SK-N-SH (cell line): ENCODE results near the gene SALL3.

Experiments used
- CTCF ChIP-seq: fragments of 200-600 bp; sonication (generic); IDR thresholded peaks from 2 replicates; pipeline ENCODE4 v1.6.1; 2017; ENCODE audit warnings: antibody characterized with exemption, mild to moderate bottlenecking, moderate library complexity
- FOXM1 ChIP-seq: IDR thresholded peaks from 2 replicates; pipeline ENCODE4 v1.4.0; 2012; ENCODE audit warnings: low read depth, mild to moderate bottlenecking
- GABPA ChIP-seq: IDR thresholded peaks from 2 replicates; pipeline ENCODE4 v1.4.0; 2012; ENCODE audit warnings: low read depth, mild to moderate bottlenecking
- POLR2AphosphoS5 ChIP-seq: IDR thresholded peaks from 2 replicates; pipeline ENCODE4 v1.6.1; 2012; ENCODE audit warnings: low read depth, low read length
- REST ChIP-seq: IDR thresholded peaks from 2 replicates; pipeline ENCODE4 v1.6.1; 2012; ENCODE audit warnings: mild to moderate bottlenecking, low read depth, low read length, moderate library complexity
- RFX5 ChIP-seq: IDR thresholded peaks from 2 replicates; pipeline ENCODE4 v1.6.1; 2012; ENCODE audit warnings: mild to moderate bottlenecking, improper control_type of control experiment, low read length
- TAF1 ChIP-seq: IDR thresholded peaks from 2 replicates; pipeline ENCODE4 v1.6.1; 2012; ENCODE audit warnings: low read depth, mild to moderate bottlenecking, low read length, moderate library complexity, borderline replicate concordance
- YY1 ChIP-seq: IDR thresholded peaks from 2 replicates; pipeline ENCODE4 v1.4.0; 2012; ENCODE audit warnings: low read depth, mild to moderate bottlenecking

- no peak for TF ChIP-seq POLR2AphosphoS5
- no peak for TF ChIP-seq CTCF
- no peak for TF ChIP-seq RFX5
- TF ChIP-seq GABPA: no peak
- TF ChIP-seq TAF1: no peak
- TF ChIP-seq REST: no peak
- TF ChIP-seq YY1: no peak
- no peak for TF ChIP-seq FOXM1
Measured at GRCh38 chr18:79018911-79019310, 39.3 kb downstream of the SALL3 start.
